ENCODE measurements around the gene FAM81A.

DNA sequence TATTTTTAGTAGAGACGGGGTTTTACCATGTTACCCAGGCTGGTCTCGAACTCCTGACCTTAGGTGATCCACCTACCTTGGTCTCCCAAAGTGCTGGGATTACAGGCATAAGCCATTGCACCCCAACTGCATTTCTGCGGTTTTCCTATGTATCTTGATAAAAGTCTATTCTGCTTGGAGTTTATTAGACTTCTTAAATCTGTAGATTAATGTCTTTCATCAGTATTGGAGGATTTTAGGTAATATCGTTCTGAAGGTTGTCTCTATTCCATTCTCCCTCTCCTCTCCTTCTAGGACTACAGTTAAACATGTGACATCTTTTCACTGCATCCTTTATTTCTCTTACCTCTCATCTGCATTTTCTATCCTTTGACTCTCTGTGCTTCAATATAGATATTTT, 127.3 kb downstream of the FAM81A start:
- TF ChIP-seq, protein P1, sequence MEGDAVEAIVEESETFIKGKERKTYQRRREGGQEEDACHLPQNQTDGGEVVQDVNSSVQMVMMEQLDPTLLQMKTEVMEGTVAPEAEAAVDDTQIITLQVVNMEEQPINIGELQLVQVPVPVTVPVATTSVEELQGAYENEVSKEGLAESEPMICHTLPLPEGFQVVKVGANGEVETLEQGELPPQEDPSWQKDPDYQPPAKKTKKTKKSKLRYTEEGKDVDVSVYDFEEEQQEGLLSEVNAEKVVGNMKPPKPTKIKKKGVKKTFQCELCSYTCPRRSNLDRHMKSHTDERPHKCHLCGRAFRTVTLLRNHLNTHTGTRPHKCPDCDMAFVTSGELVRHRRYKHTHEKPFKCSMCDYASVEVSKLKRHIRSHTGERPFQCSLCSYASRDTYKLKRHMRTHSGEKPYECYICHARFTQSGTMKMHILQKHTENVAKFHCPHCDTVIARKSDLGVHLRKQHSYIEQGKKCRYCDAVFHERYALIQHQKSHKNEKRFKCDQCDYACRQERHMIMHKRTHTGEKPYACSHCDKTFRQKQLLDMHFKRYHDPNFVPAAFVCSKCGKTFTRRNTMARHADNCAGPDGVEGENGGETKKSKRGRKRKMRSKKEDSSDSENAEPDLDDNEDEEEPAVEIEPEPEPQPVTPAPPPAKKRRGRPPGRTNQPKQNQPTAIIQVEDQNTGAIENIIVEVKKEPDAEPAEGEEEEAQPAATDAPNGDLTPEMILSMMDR (IDR thresholded peaks at IDR 0.05): no peak
- TF ChIP-seq USF1 (CRISPR knock-in tag; IDR thresholded peaks at IDR 0.05) (no peak), SMAD3 (CRISPR knock-in tag; IDR thresholded peaks at IDR 0.05; ENCODE audit: borderline replicate concordance) (no peak), PRRX2 (CRISPR knock-in tag; IDR thresholded peaks at IDR 0.05) (no peak), SOX15 (CRISPR knock-in tag; IDR thresholded peaks at IDR 0.05) (no peak), KAT7 (CRISPR knock-in tag; IDR thresholded peaks at IDR 0.05; ENCODE audit: borderline replicate concordance) (no peak), ZBTB43 (CRISPR knock-in tag; IDR thresholded peaks at IDR 0.05) (no peak), USF2 (CRISPR knock-in tag; IDR thresholded peaks at IDR 0.05) (no peak)

All from WTC11 (cell line).